Endodermal cell (in vitro differentiated cells): Measurements from ENCODE around the gene ECHDC1. TPM values are rescaled to one million over a fixed set of nuclear protein-coding genes. Genes with fewer than 3 reads are reported as not detected.

Source experiments
- DNase-seq: peaks from one replicate; pipeline ENCODE4 v3.0.0-alpha.2; 2017
- H3K27ac ChIP-seq: 2 replicates; pipeline ENCODE4 v1.5.1; 2013; ENCODE audit warnings: mild to moderate bottlenecking, low read depth, low read length, moderate library complexity
- H3K27me3 ChIP-seq: 2 replicates; pipeline ENCODE4 v1.6.1; 2013; ENCODE audit warnings: mild to moderate bottlenecking, low read length, moderate library complexity; ENCODE audit not compliant: insufficient read depth, control insufficient read depth, poor library complexity, severe bottlenecking
- H3K36me3 ChIP-seq: 2 replicates; pipeline ENCODE4 v1.7.0; 2013; ENCODE audit warnings: mild to moderate bottlenecking, low read length, moderate library complexity; ENCODE audit not compliant: control insufficient read depth, insufficient read depth
- H3K4me1 ChIP-seq: one replicate; pipeline ENCODE4 v1.7.0; 2013; ENCODE audit warnings: low read length; ENCODE audit not compliant: control insufficient read depth, insufficient read depth
- H3K4me3 ChIP-seq: 2 replicates; pipeline ENCODE4 v1.5.1; 2013; ENCODE audit warnings: mild to moderate bottlenecking, low read length, moderate library complexity
- H3K9ac ChIP-seq: 2 replicates; pipeline ENCODE4 v1.6.1; 2013; ENCODE audit warnings: mild to moderate bottlenecking, low read length, moderate library complexity; ENCODE audit not compliant: poor library complexity, severe bottlenecking; ENCODE audit errors: extremely low read depth
- H3K9me3 ChIP-seq: 2 replicates; pipeline ENCODE4 v1.6.1; 2013; ENCODE audit warnings: mild to moderate bottlenecking, low read length, moderate library complexity; ENCODE audit not compliant: control insufficient read depth
- H3K27ac Mint-ChIP-seq: 2 replicates; pipeline ENCODE4 v1.8.0; 2020; ENCODE audit warnings: mixed read lengths
- H3K27me3 Mint-ChIP-seq: 2 replicates; pipeline ENCODE4 v1.8.0; 2021; ENCODE audit warnings: mild to moderate bottlenecking, mixed read lengths; ENCODE audit not compliant: insufficient read depth
- H3K36me3 Mint-ChIP-seq: 2 replicates; pipeline ENCODE4 v1.8.0; 2020; ENCODE audit warnings: low read depth, mixed read lengths
- H3K4me1 Mint-ChIP-seq: 2 replicates; pipeline ENCODE4 v1.8.0; 2020; ENCODE audit warnings: mixed read lengths
- H3K4me3 Mint-ChIP-seq: 2 replicates; pipeline ENCODE4 v1.8.0; 2020; ENCODE audit warnings: mild to moderate bottlenecking, moderate library complexity, mixed read lengths
- H3K9me3 Mint-ChIP-seq: 2 replicates; pipeline ENCODE4 v1.8.0; 2020; ENCODE audit warnings: mild to moderate bottlenecking, mixed read lengths
- WGBS, 2 experiments: methylation state at CpG; one replicate each; pipeline versions ENCODE4 v1.1.5 to v1.1.7; 2013; ENCODE audit warnings: missing lambda C conversion rate in 2 of 2, mixed read lengths in 1 of 2; ENCODE audit not compliant: insufficient coverage in 1 of 2, insufficient read length in 1 of 2; 5-methylcytosine and 5-hydroxymethylcytosine counted together
- total RNA-seq, 2 donors: library from RNA; stranded (reverse); fragmentation: NEBNext Ultra II Directional in 1 of 2; extraction: Animal tissue kit (Norgen Biotek cat#: 25700) in 1 of 2; gene quantifications; 2 replicates in 1 of 2; 3 replicates in 1 of 2; pipeline ENCODE4 v1.2.1, GENCODE V29; 2021
- TF ChIP-seq, protein P1 (sequence below): fragments of 200-600 bp; sonication (generic); conservative IDR thresholded peaks from 2 replicates; pipeline ENCODE4 v1.5.0; 2021; ENCODE audit warnings: antibody characterized with exemption, mild to moderate bottlenecking

The ECHDC1 gene
- total RNA-seq, 2 donors from 2014 or later: 45.5 to 58.2 TPM

DNA sequence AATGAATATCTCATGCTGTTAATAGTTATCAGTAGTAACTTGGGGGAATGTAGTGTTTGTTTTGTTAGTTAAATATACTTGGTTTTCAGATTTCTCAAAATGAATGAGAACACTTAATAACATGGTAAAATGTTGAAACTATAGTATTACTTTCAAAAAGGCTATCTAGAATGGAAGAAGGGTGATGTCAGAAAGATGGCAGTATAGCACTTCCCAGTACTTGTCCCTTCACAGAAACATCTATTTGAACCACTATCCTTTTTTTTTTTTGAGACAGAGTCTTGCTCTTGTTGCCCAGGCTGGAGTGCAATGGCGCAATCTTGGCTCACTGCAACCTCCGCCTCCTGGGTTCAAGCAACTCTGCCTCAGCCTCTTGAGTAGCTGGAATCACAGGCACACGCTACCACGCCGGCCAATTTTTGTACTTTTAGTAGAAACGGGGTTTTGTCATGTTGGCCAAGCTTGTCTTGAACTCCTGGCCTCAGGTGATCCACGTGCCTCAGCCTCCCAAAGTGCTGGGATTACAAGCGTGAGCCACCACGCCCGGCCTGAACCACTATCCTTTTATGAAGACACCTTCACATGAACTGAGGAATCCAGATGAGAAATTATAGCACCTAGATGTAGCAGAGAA lies 4.7 kb upstream of the ECHDC1 start:
- no peaks in the 10 kb centered on the region for H3K27me3 ChIP-seq
- H3K4me3 ChIP-seq: no peak overlapping the region
- peaks cover 11% of the 10 kb centered on the region for H3K9me3 ChIP-seq
- no peak overlapping the region for H3K9ac ChIP-seq
- Mint-ChIP-seq H3K36me3 (peaks cover 8% of the 10 kb centered on the region), H3K9me3 (peaks cover 14% of the 10 kb centered on the region), H3K27ac (no peak overlapping the region), H3K27me3 (no peaks in the 10 kb centered on the region), H3K4me1 (no peaks in the 10 kb centered on the region), H3K4me3 (no peak overlapping the region)
- H3K36me3 ChIP-seq: no peaks in the 10 kb centered on the region
- TF ChIP-seq, protein P1, sequence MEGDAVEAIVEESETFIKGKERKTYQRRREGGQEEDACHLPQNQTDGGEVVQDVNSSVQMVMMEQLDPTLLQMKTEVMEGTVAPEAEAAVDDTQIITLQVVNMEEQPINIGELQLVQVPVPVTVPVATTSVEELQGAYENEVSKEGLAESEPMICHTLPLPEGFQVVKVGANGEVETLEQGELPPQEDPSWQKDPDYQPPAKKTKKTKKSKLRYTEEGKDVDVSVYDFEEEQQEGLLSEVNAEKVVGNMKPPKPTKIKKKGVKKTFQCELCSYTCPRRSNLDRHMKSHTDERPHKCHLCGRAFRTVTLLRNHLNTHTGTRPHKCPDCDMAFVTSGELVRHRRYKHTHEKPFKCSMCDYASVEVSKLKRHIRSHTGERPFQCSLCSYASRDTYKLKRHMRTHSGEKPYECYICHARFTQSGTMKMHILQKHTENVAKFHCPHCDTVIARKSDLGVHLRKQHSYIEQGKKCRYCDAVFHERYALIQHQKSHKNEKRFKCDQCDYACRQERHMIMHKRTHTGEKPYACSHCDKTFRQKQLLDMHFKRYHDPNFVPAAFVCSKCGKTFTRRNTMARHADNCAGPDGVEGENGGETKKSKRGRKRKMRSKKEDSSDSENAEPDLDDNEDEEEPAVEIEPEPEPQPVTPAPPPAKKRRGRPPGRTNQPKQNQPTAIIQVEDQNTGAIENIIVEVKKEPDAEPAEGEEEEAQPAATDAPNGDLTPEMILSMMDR: no peak
- H3K4me1 ChIP-seq: no peaks in the 10 kb centered on the region
- no peak overlapping the region for H3K27ac ChIP-seq
- 93 to 94% methylated on average over 7 to 10 of the region's 10 CpGs for WGBS, 2 experiments
- no peak for DNase-seq

GRCh38 chr6:127347178-127347577 lies 3.8 kb upstream of the ECHDC1 start:
- Histone ChIP-seq H3K4me1 (no peaks in the 10 kb centered on the region), H3K4me3 (no peak overlapping the region), H3K36me3 (no peaks in the 10 kb centered on the region), H3K27me3 (no peaks in the 10 kb centered on the region), H3K9me3 (peaks cover 11% of the 10 kb centered on the region), H3K9ac (no peak overlapping the region), H3K27ac (no peak overlapping the region)
- peaks cover 7% of the 10 kb centered on the region for H3K36me3 Mint-ChIP-seq
- no peak for DNase-seq
- 100% methylated on average over 1 of the region's 2 CpGs; no CpG with 5 or more reads in 1 of the 2 experiments for WGBS, 2 experiments
- no peak overlapping the region for H3K27ac Mint-ChIP-seq
- no peaks in the 10 kb centered on the region for H3K27me3 Mint-ChIP-seq
- peaks cover 8% of the 10 kb centered on the region for H3K9me3 Mint-ChIP-seq
- no peaks in the 10 kb centered on the region for H3K4me1 Mint-ChIP-seq
- TF ChIP-seq, protein P1: no peak
- H3K4me3 Mint-ChIP-seq: no peak overlapping the region

- H3K27ac Mint-ChIP-seq: no peak overlapping the region
- Histone ChIP-seq H3K9me3 (peaks cover 10% of the 10 kb centered on the region), H3K27ac (no peak overlapping the region), H3K9ac (no peak overlapping the region), H3K4me3 (no peak overlapping the region), H3K4me1 (peaks cover 4% of the 10 kb centered on the region), H3K27me3 (no peaks in the 10 kb centered on the region), H3K36me3 (no peaks in the 10 kb centered on the region)
- no peaks in the 10 kb centered on the region for H3K27me3 Mint-ChIP-seq
- TF ChIP-seq, protein P1: no peak
- DNase-seq: no peak
- peaks cover 5% of the 10 kb centered on the region for H3K36me3 Mint-ChIP-seq
- H3K4me1 Mint-ChIP-seq: no peaks in the 10 kb centered on the region
- H3K4me3 Mint-ChIP-seq: no peak overlapping the region
- H3K9me3 Mint-ChIP-seq: peaks cover 5% of the 10 kb centered on the region
Measured at GRCh38 chr6:127345521-127345920, 2.1 kb upstream of the ECHDC1 start.
